ENCODE data around the gene ACSS1. TPM values are rescaled to one million over a fixed set of nuclear protein-coding genes. Genes with fewer than 3 reads are reported as not detected.

The ACSS1 gene
- total RNA-seq, 1 experiment from 2014 or later: 12.8 TPM

- Histone ChIP-seq H3K9me2 (ENCODE audit: insufficient read depth) (no peaks in the 10 kb centered on the region), H3K4me2 (no peak overlapping the region), H3K9me3 (ENCODE audit: insufficient read depth, low read depth) (no peaks in the 10 kb centered on the region), H3K79me2 (ENCODE audit: low read depth) (no peaks in the 10 kb centered on the region), H4K20me1 (ENCODE audit: insufficient read depth) (no peaks in the 10 kb centered on the region), H3K36me3 (ENCODE audit: low read depth) (peaks cover 10% of the 10 kb centered on the region; the same call in 1 of the 2 replicates), H3F3A (ENCODE audit: insufficient read depth, low read depth) (0 out of 2 replicates have a peak, but pooled peaks cover 5% of the 10 kb centered on the region), H3K4me3 (no peak overlapping the region), H3K27me3 (ENCODE audit: insufficient read depth, low read depth) (no peaks in the 10 kb centered on the region), H3K4me1 (replicated peaks; ENCODE audit: insufficient read depth) (no peaks in the 10 kb centered on the region), H3K27ac (no peak overlapping the region), H2AFZ (no peak overlapping the region)
- intact Hi-C loops (cut with micrococcal nuclease; ENCODE audit: unreplicated experiment): no loop called here
- ChIA-PET CTCF (no interaction called here), POLR2A (ENCODE audit: unreplicated experiment) (no interaction called here)
- DNase-seq: no peak
- no TSS peak for BruUV-seq (replicated peaks)
- TF ChIP-seq EZH2 (IDR thresholded peaks at IDR 0.05; ENCODE audit: low read depth): no peak
- no peak for TF ChIP-seq CTCF (conservative IDR thresholded peaks at IDR 0.05)
These were observed 92.6 kb downstream of the ACSS1 start for GRCh38 chr20:24965065-24965919.

DNA sequence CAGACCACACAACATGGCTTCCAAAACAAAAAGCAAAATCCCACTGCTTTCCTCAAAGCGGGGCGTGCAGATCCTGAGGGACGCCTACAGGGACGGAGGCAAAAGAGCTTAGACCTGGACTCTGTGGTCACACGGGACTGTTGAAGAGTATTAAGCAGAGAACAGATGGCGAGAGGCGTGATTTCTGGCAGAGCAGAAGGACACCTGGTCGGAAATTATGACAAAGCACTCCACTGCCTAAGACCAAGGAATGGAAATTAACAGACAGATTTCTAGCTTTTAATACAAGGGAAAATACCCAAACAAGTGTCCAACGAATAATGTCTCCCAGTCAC, 93.5 kb downstream of the ACSS1 start:
- DNase-seq: no peak
- Histone ChIP-seq H3K36me3 (ENCODE audit: low read depth) (0 out of 2 replicates have a peak, but pooled peaks cover 1% of the 10 kb centered on the region), H3F3A (ENCODE audit: insufficient read depth, low read depth) (0 out of 2 replicates have a peak, but pooled peaks cover 5% of the 10 kb centered on the region), H3K4me2 (no peak overlapping the region), H3K27ac (no peak overlapping the region), H3K4me3 (no peak overlapping the region), H4K20me1 (ENCODE audit: insufficient read depth) (no peaks in the 10 kb centered on the region), H2AFZ (no peak overlapping the region), H3K4me1 (replicated peaks; ENCODE audit: insufficient read depth) (no peaks in the 10 kb centered on the region), H3K79me2 (ENCODE audit: low read depth) (no peaks in the 10 kb centered on the region), H3K9me3 (ENCODE audit: insufficient read depth, low read depth) (no peaks in the 10 kb centered on the region), H3K27me3 (ENCODE audit: insufficient read depth, low read depth) (no peaks in the 10 kb centered on the region), H3K9me2 (ENCODE audit: insufficient read depth) (no peaks in the 10 kb centered on the region)
- ChIA-PET CTCF (no interaction called here), POLR2A (ENCODE audit: unreplicated experiment) (no interaction called here)
- TF ChIP-seq EZH2 (IDR thresholded peaks at IDR 0.05; ENCODE audit: low read depth) (no peak), CTCF (conservative IDR thresholded peaks at IDR 0.05) (no peak)
- intact Hi-C loops (cut with micrococcal nuclease; ENCODE audit: unreplicated experiment): loop anchor here (5.0 kb wide), 1 partner anchor 97 kb away; no protein-coding TSS in a partner anchor
- BruUV-seq (replicated peaks): no TSS peak

DNA sequence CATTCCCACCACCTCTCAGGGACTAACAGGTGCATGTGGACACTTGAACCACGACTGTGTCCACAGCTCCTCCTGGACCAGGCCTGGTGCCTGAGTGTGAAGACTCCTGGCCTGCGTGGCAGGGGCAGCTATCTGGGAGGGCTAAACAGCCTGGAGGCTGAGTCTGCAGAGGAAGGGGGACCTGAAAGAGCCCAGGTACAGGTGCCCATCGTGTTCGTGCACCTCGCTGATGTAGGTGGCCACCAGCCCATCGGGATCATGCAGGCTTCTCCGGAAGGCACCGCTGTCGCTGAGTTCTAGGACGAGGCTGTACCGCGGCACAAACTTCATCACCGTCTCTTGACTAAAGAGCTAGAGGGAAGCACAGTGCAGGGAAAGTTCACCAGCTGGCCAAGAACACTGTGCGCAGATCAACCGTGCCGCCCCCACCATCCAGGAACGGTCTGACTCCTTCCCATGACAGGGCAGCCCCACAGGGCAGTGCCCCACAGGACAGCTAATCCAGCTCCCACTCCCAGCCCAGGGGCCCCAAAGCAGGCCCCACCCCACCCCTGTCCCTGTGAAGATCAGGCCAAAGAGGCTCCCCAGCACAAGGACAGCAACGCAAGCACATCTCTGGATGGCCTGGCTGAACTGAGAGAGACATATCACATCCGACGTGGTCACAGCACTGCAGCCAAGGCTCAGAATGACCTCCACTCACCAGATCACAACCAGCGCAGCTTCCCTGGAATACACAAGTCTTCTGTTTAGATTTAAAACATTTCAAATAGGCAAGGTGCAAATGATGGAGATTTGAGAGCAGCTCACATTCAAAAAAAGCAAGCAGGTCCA, 94.0 kb downstream of the ACSS1 start:
- Histone ChIP-seq H3K9me2 (ENCODE audit: insufficient read depth) (no peaks in the 10 kb centered on the region), H2AFZ (no peak overlapping the region), H3K4me3 (no peak overlapping the region), H3K27ac (no peak overlapping the region), H3K79me2 (ENCODE audit: low read depth) (no peaks in the 10 kb centered on the region), H3F3A (ENCODE audit: insufficient read depth, low read depth) (0 out of 2 replicates have a peak, but pooled peaks cover 5% of the 10 kb centered on the region), H3K9me3 (ENCODE audit: insufficient read depth, low read depth) (no peaks in the 10 kb centered on the region), H3K27me3 (ENCODE audit: insufficient read depth, low read depth) (no peaks in the 10 kb centered on the region), H4K20me1 (ENCODE audit: insufficient read depth) (no peaks in the 10 kb centered on the region), H3K36me3 (ENCODE audit: low read depth) (no peaks in the 10 kb centered on the region), H3K4me2 (no peak overlapping the region), H3K4me1 (replicated peaks; ENCODE audit: insufficient read depth) (no peaks in the 10 kb centered on the region)
- no peak for DNase-seq
- CTCF ChIA-PET: no interaction called here
- POLR2A ChIA-PET (ENCODE audit: unreplicated experiment): no interaction called here
- BruUV-seq (replicated peaks): no TSS peak
- TF ChIP-seq EZH2 (IDR thresholded peaks at IDR 0.05; ENCODE audit: low read depth) (no peak), CTCF (conservative IDR thresholded peaks at IDR 0.05) (no peak)
- intact Hi-C loops (cut with micrococcal nuclease; ENCODE audit: unreplicated experiment): loop anchor here (5.0 kb wide), 1 partner anchor 97 kb away; no protein-coding TSS in a partner anchor
